KOPT-K1 (cell line): ENCODE measurements around the gene DNM3.

Source experiments
- H3K27ac ChIP-seq: fragments of 200-600 bp; sonication (generic); 2 replicates; pipeline ENCODE4 v1.5.1; 2016; ENCODE audit warnings: antibody characterized with exemption, mild to moderate bottlenecking, low read depth, low read length; ENCODE audit not compliant: poor library complexity, severe bottlenecking
- H3K36me3 ChIP-seq: fragments of 200-600 bp; sonication (generic); 2 replicates; pipeline ENCODE4 v1.5.1; 2017; ENCODE audit warnings: antibody characterized with exemption, mild to moderate bottlenecking, low read length, moderate library complexity; ENCODE audit not compliant: insufficient read depth
- H3K9me3 ChIP-seq: fragments of 200-600 bp; sonication (generic); 2 replicates; pipeline ENCODE4 v1.5.1; 2017; ENCODE audit warnings: antibody characterized with exemption, low read length, mild to moderate bottlenecking; ENCODE audit not compliant: insufficient read depth, poor library complexity, severe bottlenecking

Gene DNM3

GRCh38 chr1:172238965-172239364, 397.7 kb downstream of the DNM3 start:
- H3K27ac ChIP-seq, result no peak overlapping the region
- H3K9me3 ChIP-seq, result no peaks in the 10 kb centered on the region

GRCh38 chr1:172239901-172240300, 398.6 kb downstream of the DNM3 start:
- H3K9me3 ChIP-seq, result no peaks in the 10 kb centered on the region
- no peak overlapping the region for H3K27ac ChIP-seq
- H3K36me3 ChIP-seq, result no peaks in the 10 kb centered on the region

More at GRCh38 chr1:172238965-172239364, 397.7 kb downstream of the DNM3 start:
- no peaks in the 10 kb centered on the region for H3K36me3 ChIP-seq

GRCh38 chr1:172241540-172241939, 400.2 kb downstream of the DNM3 start:
- no peaks in the 10 kb centered on the region for H3K9me3 ChIP-seq
- H3K36me3 ChIP-seq, result no peaks in the 10 kb centered on the region
- no peak overlapping the region for H3K27ac ChIP-seq

GRCh38 chr1:172244865-172245264, 403.6 kb downstream of the DNM3 start:
- H3K9me3 ChIP-seq, result no peaks in the 10 kb centered on the region
- no peaks in the 10 kb centered on the region for H3K36me3 ChIP-seq
- no peak overlapping the region for H3K27ac ChIP-seq

- Histone ChIP-seq H3K27ac (no peak overlapping the region), H3K36me3 (no peaks in the 10 kb centered on the region), H3K9me3 (no peaks in the 10 kb centered on the region)
Observed at GRCh38 chr1:172245788-172246187, 404.5 kb downstream of the DNM3 start.

GRCh38 chr1:172246521-172247390, 405.5 kb downstream of the DNM3 start:
- Histone ChIP-seq H3K27ac (no peak overlapping the region), H3K36me3 (no peaks in the 10 kb centered on the region), H3K9me3 (no peaks in the 10 kb centered on the region)

GRCh38 chr1:172251486-172251885, 410.2 kb downstream of the DNM3 start:
- Histone ChIP-seq H3K27ac (no peak overlapping the region), H3K9me3 (no peaks in the 10 kb centered on the region), H3K36me3 (no peaks in the 10 kb centered on the region)

DNA sequence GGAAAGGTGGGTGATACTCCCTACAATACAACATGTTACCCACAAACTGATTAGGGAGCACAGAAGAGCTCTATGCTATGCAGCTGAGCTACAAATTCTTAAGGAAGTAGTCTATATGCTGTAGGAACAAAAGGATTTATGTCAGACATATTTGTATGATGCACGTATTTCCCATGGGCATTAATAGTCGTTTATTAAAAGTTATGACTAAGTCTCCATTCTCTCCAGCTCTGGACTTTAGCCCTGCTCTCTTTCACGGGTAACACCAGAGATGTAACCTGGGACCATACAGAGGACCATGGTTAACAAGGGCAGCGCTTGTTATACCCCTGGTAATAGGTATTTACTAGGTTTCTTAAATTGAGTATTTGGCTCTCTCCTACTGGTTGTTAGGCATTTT, 411.0 kb downstream of the DNM3 start:
- H3K27ac ChIP-seq, result no peak overlapping the region
- H3K36me3 ChIP-seq, result no peaks in the 10 kb centered on the region
- no peaks in the 10 kb centered on the region for H3K9me3 ChIP-seq

DNA sequence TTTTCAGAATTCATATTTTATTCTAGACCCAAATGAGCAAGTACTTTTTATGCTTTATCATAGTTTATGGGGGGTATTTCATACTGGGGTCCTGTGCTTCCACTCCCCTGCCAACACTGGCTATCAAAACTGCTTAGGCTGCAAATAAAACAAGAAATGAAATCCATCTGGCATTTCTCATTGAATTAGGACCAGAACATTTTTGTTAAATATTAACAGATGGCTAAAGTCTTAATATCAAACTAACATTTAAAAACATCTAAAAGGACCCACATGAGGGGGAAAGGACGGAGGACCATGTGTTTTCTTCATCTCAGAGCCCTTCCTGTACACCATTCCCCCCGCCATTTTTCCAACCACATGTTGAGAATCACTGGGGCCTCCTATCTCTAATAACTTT, 411.7 kb downstream of the DNM3 start:
- no peaks in the 10 kb centered on the region for H3K9me3 ChIP-seq
- H3K36me3 ChIP-seq, result no peaks in the 10 kb centered on the region
- no peak overlapping the region for H3K27ac ChIP-seq

DNA sequence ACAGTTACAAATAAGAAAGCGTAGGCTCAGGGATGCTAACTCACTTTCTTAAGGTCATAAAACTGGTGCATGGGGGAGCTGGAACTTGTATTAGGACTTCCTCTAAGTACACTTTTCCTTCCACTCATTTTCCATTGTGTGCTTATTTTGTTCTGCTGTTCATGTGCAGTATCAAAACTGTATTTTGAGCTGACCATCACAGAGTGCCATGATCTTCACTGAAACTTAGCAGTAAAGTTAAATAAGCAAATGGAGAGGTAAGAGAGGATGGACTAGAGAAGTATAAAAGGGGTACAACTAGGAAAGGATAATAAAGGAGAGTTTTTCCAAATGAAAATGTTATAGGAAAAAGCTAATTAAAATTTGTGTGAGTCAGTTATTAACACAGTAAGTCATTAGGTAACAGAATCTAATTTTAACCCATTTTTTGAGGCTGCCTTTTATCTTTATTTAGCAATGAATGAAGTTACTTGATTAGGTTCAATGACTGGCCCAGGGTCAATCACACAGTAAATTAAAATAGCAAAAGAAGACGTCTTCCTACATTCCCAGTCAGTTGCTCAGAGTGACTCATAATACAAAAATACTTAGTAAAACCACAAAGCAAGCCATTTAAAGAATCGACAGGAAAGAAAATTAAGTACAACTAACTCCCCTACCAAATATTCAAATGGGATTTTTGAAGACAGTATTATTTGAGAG, 413.4 kb downstream of the DNM3 start:
- Histone ChIP-seq H3K36me3 (no peaks in the 10 kb centered on the region), H3K9me3 (no peaks in the 10 kb centered on the region), H3K27ac (no peak overlapping the region)

DNA sequence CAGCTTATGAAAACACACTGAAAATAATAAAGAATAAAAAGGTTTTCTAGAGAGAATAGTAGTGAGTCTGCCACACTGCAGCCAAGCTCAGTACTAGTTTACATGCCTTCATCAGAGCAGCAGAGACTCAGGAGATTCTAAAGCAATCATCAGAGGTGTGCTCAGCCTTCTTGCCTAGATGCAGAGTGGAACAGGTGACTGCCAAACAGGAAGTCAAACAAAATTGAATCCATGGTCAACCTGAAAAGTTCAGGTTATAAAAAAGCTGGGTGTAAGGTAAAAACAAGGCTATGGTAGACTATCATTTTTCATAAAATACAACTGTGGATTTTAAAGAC, 413.9 kb downstream of the DNM3 start:
- H3K9me3 ChIP-seq, result no peaks in the 10 kb centered on the region
- no peaks in the 10 kb centered on the region for H3K36me3 ChIP-seq
- H3K27ac ChIP-seq, result no peak overlapping the region

GRCh38 chr1:172265905-172266304, 424.6 kb downstream of the DNM3 start:
- H3K9me3 ChIP-seq, result peaks cover 8% of the 10 kb centered on the region

DNA sequence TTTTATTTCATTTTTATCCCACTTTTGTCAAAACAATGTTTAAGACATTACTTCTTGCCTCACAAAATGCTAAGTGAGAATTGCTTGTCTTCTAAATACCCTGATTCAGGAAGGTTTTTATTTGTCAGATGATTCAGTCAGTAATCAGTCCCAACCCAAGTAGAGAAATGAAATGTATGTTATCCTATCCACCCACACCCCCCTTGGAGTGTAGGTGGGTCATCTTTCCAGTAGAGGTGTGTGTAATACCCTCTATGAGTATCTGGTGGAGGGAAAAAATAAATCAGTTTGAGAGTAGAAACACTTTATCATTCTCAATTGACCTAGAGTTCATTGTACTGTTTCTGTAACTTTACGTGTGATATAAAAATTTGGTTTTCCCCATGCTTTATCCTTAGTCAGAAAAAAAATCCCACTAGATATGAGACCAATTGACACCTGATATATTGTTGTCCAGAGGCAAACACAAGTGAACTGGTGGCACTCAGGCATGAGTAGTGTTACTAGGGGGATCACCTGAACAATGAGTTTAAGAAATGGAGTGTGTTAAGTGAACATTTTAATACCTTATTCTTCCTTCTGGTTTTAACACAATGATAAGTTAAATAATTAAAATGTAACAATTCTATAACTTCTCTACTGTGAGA, 425.4 kb downstream of the DNM3 start:
- Histone ChIP-seq H3K9me3 (peaks cover 8% of the 10 kb centered on the region), H3K36me3 (no peaks in the 10 kb centered on the region), H3K27ac (no peak overlapping the region)

More at GRCh38 chr1:172265905-172266304, 424.6 kb downstream of the DNM3 start:
- H3K27ac ChIP-seq, result no peak overlapping the region
- H3K36me3 ChIP-seq, result no peaks in the 10 kb centered on the region

GRCh38 chr1:172268237-172268636, 426.9 kb downstream of the DNM3 start:
- H3K27ac ChIP-seq, result no peak overlapping the region
- H3K9me3 ChIP-seq, result no peaks in the 10 kb centered on the region
- no peaks in the 10 kb centered on the region for H3K36me3 ChIP-seq

DNA sequence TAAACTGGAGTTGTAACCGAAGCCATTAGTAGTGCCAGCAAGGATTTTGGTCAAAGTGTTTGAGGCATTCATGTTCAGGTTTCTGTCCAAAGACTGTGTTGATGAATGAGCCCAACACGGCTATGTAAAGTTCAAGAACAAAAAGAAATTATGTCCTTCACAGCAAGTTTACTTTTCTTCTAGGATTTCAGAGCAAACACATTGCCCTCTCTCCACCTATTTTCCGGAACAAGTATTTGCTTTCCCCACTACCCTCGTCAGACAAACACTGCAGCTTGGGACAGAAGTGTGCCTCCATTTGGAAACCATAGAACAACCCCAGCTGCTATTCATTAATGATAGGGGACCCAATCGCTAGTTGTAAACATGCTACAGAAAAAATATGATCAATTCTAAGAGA, 427.8 kb downstream of the DNM3 start:
- Histone ChIP-seq H3K9me3 (no peaks in the 10 kb centered on the region), H3K27ac (no peak overlapping the region), H3K36me3 (no peaks in the 10 kb centered on the region)
